ENCODE results near the gene RAD51B. TPM values are rescaled to one million over a fixed set of nuclear protein-coding genes. Genes with fewer than 3 reads are reported as not detected.
A peak's percentile ranks its signal among the peaks of the same experiment; 100 is the strongest.

RAD51B gene
- total and polyA plus RNA-seq, 9 of the 15 experiments (the other 6 are each of a cell fraction or from before 2014, with no cell fraction given), result 8.5 to 17.3 (median 11.3) TPM

DNA sequence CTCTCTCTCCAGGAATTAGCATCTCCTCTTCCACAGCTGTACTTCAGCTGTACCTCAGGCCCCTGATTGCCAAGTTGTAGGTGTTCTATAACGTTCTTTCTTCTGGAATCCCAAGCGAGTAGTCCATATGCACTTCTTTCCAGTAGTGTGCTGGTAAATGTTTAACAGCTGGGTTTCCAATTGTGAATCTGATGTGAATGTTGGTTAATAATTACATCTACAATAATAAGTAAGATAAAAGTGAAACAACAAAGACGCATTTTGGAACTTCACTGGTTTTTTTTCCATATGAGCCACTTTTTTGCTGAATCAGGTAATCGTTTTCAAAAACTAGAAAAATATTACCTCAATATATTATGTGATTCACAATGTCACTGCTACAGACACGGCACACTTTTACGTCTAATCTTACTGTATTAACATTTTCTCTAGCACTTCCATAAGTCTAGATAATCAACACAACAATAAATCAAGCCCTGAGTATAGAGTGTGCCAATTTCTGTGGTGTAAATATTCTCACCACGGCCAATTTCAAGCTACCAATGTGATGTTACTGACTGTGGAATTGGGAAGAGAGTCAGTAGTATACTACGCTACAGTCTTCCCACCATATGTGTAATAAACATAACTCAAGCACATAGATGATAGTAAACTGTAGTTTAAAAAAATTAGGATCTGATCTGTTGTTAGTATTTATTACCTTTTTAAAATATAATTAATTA, 860.3 kb downstream of the RAD51B start (continued):
- no peak for TF ChIP-seq POLR2H (tag; IDR thresholded peaks at IDR 0.05; ENCODE audit: low read depth)
- TF ChIP-seq, protein P1, sequence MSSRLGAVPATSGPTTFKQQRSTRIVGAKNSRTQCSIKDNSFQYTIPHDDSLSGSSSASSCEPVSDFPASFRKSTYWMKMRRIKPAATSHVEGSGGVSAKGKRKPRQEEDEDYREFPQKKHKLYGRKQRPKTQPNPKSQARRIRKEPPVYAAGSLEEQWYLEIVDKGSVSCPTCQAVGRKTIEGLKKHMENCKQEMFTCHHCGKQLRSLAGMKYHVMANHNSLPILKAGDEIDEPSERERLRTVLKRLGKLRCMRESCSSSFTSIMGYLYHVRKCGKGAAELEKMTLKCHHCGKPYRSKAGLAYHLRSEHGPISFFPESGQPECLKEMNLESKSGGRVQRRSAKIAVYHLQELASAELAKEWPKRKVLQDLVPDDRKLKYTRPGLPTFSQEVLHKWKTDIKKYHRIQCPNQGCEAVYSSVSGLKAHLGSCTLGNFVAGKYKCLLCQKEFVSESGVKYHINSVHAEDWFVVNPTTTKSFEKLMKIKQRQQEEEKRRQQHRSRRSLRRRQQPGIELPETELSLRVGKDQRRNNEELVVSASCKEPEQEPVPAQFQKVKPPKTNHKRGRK (tag; IDR thresholded peaks at IDR 0.05), result no peak
- TF ChIP-seq BHLHE40 (IDR thresholded peaks at IDR 0.05; ENCODE audit: low read length), result no peak
- TF ChIP-seq RBFOX2 (IDR thresholded peaks at IDR 0.05; ENCODE audit: low read depth, low read length), result no peak
- TF ChIP-seq RBM22 (IDR thresholded peaks at IDR 0.05; ENCODE audit: low read depth, low read length, poor library complexity, severe bottlenecking), result no peak
- no peak for TF ChIP-seq POLR2AphosphoS2 (IDR thresholded peaks at IDR 0.05; ENCODE audit: low read length)
- no peak for TF ChIP-seq ESRRA (IDR thresholded peaks at IDR 0.05; ENCODE audit: borderline replicate concordance, low read depth)
- no peak for TF ChIP-seq ZBTB1 (CRISPR knock-in tag; IDR thresholded peaks at IDR 0.05; ENCODE audit: borderline replicate concordance, low read depth)
- TF ChIP-seq ZNF174 (CRISPR knock-in tag; IDR thresholded peaks at IDR 0.05), result no peak
- TF ChIP-seq ZNF316 (IDR thresholded peaks at IDR 0.05), result peak; percentile 85

Data from K562 (cell line).